Nephron progenitor cell (in vitro differentiated cells): Measurements from ENCODE around the gene ACBD7.

ENCODE experiments used
- DNase-seq: peaks from one replicate; pipeline ENCODE4 v3.0.0; 2021
- H3K27ac Mint-ChIP-seq: 2 replicates; pipeline ENCODE4 v1.8.0; 2021; ENCODE audit warnings: mild to moderate bottlenecking, moderate library complexity, mixed read lengths
- H3K27me3 Mint-ChIP-seq: 2 replicates; pipeline ENCODE4 v1.8.0; 2021; ENCODE audit warnings: mild to moderate bottlenecking, low read depth, mixed read lengths; ENCODE audit not compliant: poor library complexity
- H3K36me3 Mint-ChIP-seq: 2 replicates; pipeline ENCODE4 v1.8.0; 2021; ENCODE audit warnings: low read depth, mixed read lengths
- H3K4me1 Mint-ChIP-seq: 2 replicates; pipeline ENCODE4 v1.8.0; 2021; ENCODE audit warnings: mixed read lengths
- H3K4me3 Mint-ChIP-seq: 2 replicates; pipeline ENCODE4 v1.8.0; 2021; ENCODE audit warnings: mild to moderate bottlenecking, moderate library complexity, mixed read lengths
- H3K9me3 Mint-ChIP-seq: 2 replicates; pipeline ENCODE4 v1.8.0; 2021; ENCODE audit warnings: mild to moderate bottlenecking, moderate library complexity, mixed read lengths
- CTCF ChIP-seq: fragments of 200-600 bp; sonication (generic); IDR thresholded peaks from 2 replicates; pipeline ENCODE4 v1.5.0; 2021; ENCODE audit warnings: antibody characterized with exemption

Gene ACBD7

GRCh38 chr10:15067154-15067553, 21.4 kb downstream of the ACBD7 start:
- H3K27me3 Mint-ChIP-seq: peaks cover 3% of the 10 kb centered on the region
- H3K27ac Mint-ChIP-seq: no peak overlapping the region
- peaks cover 34% of the 10 kb centered on the region for H3K9me3 Mint-ChIP-seq

GRCh38 chr10:15060638-15061037, 27.9 kb downstream of the ACBD7 start:
- Mint-ChIP-seq H3K36me3 (peaks cover 9% of the 10 kb centered on the region), H3K4me3 (no peak overlapping the region), H3K27me3 (peaks cover 23% of the 10 kb centered on the region), H3K4me1 (no peaks in the 10 kb centered on the region), H3K9me3 (peaks cover 34% of the 10 kb centered on the region), H3K27ac (no peak overlapping the region)
- TF ChIP-seq CTCF: no peak
- DNase-seq: no peak

More at GRCh38 chr10:15067154-15067553, 21.4 kb downstream of the ACBD7 start:
- TF ChIP-seq CTCF: no peak
- no peak overlapping the region for H3K4me3 Mint-ChIP-seq
- H3K36me3 Mint-ChIP-seq: peaks cover 13% of the 10 kb centered on the region
- no peak for DNase-seq
- no peaks in the 10 kb centered on the region for H3K4me1 Mint-ChIP-seq

GRCh38 chr10:15059914-15060313, 28.7 kb downstream of the ACBD7 start:
- DNase-seq: no peak
- H3K27ac Mint-ChIP-seq: no peak overlapping the region
- H3K36me3 Mint-ChIP-seq: peaks cover 3% of the 10 kb centered on the region
- TF ChIP-seq CTCF: no peak
- peaks cover 27% of the 10 kb centered on the region for H3K27me3 Mint-ChIP-seq
- H3K9me3 Mint-ChIP-seq: peaks cover 30% of the 10 kb centered on the region
- H3K4me3 Mint-ChIP-seq: no peak overlapping the region
- no peaks in the 10 kb centered on the region for H3K4me1 Mint-ChIP-seq

GRCh38 chr10:15058689-15059088, 29.9 kb downstream of the ACBD7 start:
- Mint-ChIP-seq H3K27me3 (peaks cover 31% of the 10 kb centered on the region), H3K4me3 (no peak overlapping the region), H3K4me1 (no peaks in the 10 kb centered on the region), H3K36me3 (peaks cover 3% of the 10 kb centered on the region), H3K9me3 (peaks cover 27% of the 10 kb centered on the region), H3K27ac (no peak overlapping the region)
- TF ChIP-seq CTCF: no peak
- DNase-seq: no peak

- Mint-ChIP-seq H3K4me3 (no peak overlapping the region), H3K27me3 (peaks cover 23% of the 10 kb centered on the region), H3K36me3 (no peaks in the 10 kb centered on the region), H3K9me3 (peaks cover 7% of the 10 kb centered on the region), H3K27ac (no peak overlapping the region), H3K4me1 (no peaks in the 10 kb centered on the region)
- no peak for TF ChIP-seq CTCF
- no peak for DNase-seq
Measured at GRCh38 chr10:15053061-15053460, 35.5 kb downstream of the ACBD7 start.

GRCh38 chr10:15052121-15052520, 36.5 kb downstream of the ACBD7 start:
- TF ChIP-seq CTCF: no peak
- Mint-ChIP-seq H3K9me3 (peaks cover 7% of the 10 kb centered on the region), H3K36me3 (no peaks in the 10 kb centered on the region), H3K4me3 (no peak overlapping the region), H3K27me3 (peaks cover 24% of the 10 kb centered on the region), H3K27ac (no peak overlapping the region), H3K4me1 (no peaks in the 10 kb centered on the region)
- no peak for DNase-seq
